Gastrocnemius medialis (tissue), 4 donors: ENCODE measurements around the gene CHAF1B. TPM values are rescaled to one million over a fixed set of nuclear protein-coding genes. Genes with fewer than 3 reads are reported as not detected.

Experiments
- ATAC-seq, 2 donors: fragments of 150-250 bp; one replicate each; pipeline ENCODE4 v1.9.1; 2016
- DNase-seq, 2 donors: peaks; one replicate each; pipeline ENCODE4 v3.0.0-alpha.2; 2019
- H3K27ac ChIP-seq, 4 donors: fragments of 200-600 bp; sonication (generic); 1 replicate in 1 of 4; 2 replicates in 3 of 4; pipeline ENCODE4 v1.5.1; 2016 to 2018; ENCODE audit warnings: mild to moderate bottlenecking in 2 of 4, moderate library complexity in 1 of 4
- H3K27me3 ChIP-seq, 3 donors: fragments of 200-600 bp; sonication (generic) in 2 of 3; 1 replicate in 1 of 3; 2 replicates in 2 of 3; pipeline versions ENCODE4 v1.5.1 to v1.6.0; 2016 to 2019; ENCODE audit warnings: mild to moderate bottlenecking in 1 of 3, moderate library complexity in 1 of 3
- H3K36me3 ChIP-seq, 2 donors: fragments of 200-600 bp; sonication (generic) in 1 of 2; one replicate each; pipeline ENCODE4 v1.5.1; 2017 to 2018
- H3K4me1 ChIP-seq, 2 donors: fragments of 200-600 bp; sonication (generic) in 1 of 2; one replicate each; pipeline ENCODE4 v1.5.1; 2016 to 2017; ENCODE audit warnings: mild to moderate bottlenecking in 2 of 2
- H3K4me3 ChIP-seq, 4 donors: fragments of 200-600 bp; sonication (generic) in 3 of 4; 1 replicate in 1 of 4; 2 replicates in 3 of 4; pipeline ENCODE4 v1.5.1; 2016 to 2019; ENCODE audit warnings: mild to moderate bottlenecking in 2 of 4
- H3K9me3 ChIP-seq, 3 donors: fragments of 200-600 bp; sonication (generic) in 2 of 3; 1 replicate in 1 of 3; 2 replicates in 2 of 3; pipeline ENCODE4 v1.5.1; 2016 to 2019
- POLR2A ChIP-seq, 2 donors: fragments of 450-650 bp; IDR thresholded peaks; one replicate each; pipeline ENCODE4 v1.6.1; 2017; ENCODE audit warnings: antibody characterized with exemption in 2 of 2, mild to moderate bottlenecking in 2 of 2, moderate library complexity in 2 of 2
- in situ Hi-C, 4 donors: fragments of 200-750 bp; cut with MboI; loops; one replicate each; pipeline versions ENCODE4 v1.15.0 to v1.8.0; 2017; ENCODE audit warnings: low sequenced_read_pairs in 4 of 4
- intact Hi-C: fragments of 100-400 bp; cut with DNase I; formaldehyde crosslinking; loops from one replicate; pipeline ENCODE4 v1.15.1; 2023; ENCODE audit warnings: low total_unique reads
- total RNA-seq, 4 donors: library from RNA; depleted of rRNA; stranded (reverse); fragments of >200 nt; gene quantifications; one replicate each; pipeline versions ENCODE4 v1.1.0 to v1.2.3, GENCODE V29; 2016
- TF ChIP-seq, protein P1 (sequence below), 5 experiments: fragments of 450-650 bp in 3 of 5; fragments of 200-600 bp in 2 of 5; sonication (generic) in 2 of 5; IDR thresholded peaks in 4 of 5; conservative IDR thresholded peaks in 1 of 5; 1 replicate in 4 of 5; 2 replicates in 1 of 5; pipeline ENCODE4 v1.5.1; 2016 to 2019; ENCODE audit warnings: antibody characterized with exemption in 5 of 5, mild to moderate bottlenecking in 3 of 5, moderate library complexity in 3 of 5

The CHAF1B gene
- total RNA-seq, 4 donors from 2014 or later = 2.5 to 20.2 (median 7.4) TPM

DNA sequence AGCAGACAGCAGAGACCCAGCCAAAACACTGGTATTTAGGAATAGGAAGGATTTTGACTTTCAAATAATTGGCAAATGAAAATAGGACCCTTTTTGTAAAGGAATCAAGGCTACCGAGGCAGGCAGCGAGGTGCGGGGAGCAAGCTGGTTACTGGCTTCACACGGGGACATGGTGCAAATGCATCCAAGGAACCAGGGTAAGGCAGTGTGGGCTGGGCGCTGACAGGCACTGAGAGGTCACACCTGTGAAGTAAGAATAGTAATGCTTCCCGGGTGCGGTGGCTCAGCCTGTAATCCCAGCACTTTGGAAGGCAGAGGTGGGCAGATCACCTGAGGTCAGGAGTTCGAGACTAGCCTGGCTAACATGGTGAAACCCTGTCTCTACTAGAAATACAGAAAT is 15.5 kb downstream of the CHAF1B start:
- no peak for TF ChIP-seq POLR2A (IDR thresholded peaks at IDR 0.05)
- TF ChIP-seq, protein P1, sequence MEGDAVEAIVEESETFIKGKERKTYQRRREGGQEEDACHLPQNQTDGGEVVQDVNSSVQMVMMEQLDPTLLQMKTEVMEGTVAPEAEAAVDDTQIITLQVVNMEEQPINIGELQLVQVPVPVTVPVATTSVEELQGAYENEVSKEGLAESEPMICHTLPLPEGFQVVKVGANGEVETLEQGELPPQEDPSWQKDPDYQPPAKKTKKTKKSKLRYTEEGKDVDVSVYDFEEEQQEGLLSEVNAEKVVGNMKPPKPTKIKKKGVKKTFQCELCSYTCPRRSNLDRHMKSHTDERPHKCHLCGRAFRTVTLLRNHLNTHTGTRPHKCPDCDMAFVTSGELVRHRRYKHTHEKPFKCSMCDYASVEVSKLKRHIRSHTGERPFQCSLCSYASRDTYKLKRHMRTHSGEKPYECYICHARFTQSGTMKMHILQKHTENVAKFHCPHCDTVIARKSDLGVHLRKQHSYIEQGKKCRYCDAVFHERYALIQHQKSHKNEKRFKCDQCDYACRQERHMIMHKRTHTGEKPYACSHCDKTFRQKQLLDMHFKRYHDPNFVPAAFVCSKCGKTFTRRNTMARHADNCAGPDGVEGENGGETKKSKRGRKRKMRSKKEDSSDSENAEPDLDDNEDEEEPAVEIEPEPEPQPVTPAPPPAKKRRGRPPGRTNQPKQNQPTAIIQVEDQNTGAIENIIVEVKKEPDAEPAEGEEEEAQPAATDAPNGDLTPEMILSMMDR (IDR thresholded peaks at IDR 0.05 in 4 of 5, conservative IDR thresholded peaks at IDR 0.05 in 1 of 5) = no peak
- H3K27me3 ChIP-seq = no peaks in the 10 kb centered on the region
- H3K4me1 ChIP-seq = peaks cover 11 to 17% of the 10 kb centered on the region in 2 donors
- ATAC-seq (no peak), DNase-seq (peak in 1 of 2 donors; percentile 14)
- no peak overlapping the region for H3K4me3 ChIP-seq
- H3K36me3 ChIP-seq = peaks cover 0 to 10% of the 10 kb centered on the region in 2 donors
- no peaks in the 10 kb centered on the region for H3K9me3 ChIP-seq
- H3K27ac ChIP-seq = peak overlapping the region in 1 of 4 donors; percentile 3
- intact Hi-C loops (no loop called here), in situ Hi-C loops (loop anchor here in 2 of 4 donors (25.0 kb wide), 1 partner anchor 187 kb away; no protein-coding TSS in a partner anchor)

DNA sequence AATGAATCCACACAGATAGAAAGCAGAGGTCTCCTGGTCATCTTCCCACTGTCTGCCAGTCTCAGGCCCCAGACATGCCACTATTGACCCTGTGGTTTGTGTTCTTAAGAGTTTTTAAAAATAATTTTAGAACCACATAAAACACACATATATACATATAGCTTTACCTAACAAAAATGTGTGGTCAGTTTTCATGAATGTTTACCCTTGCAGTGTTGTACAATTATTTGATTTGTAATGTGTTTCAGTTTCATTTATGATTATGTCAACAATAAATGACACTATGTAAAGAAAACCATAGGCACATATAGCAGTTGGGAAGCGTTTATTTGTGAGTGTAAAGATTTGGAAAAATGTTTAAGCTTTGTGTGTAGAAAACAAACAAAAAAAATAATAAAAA is 17.1 kb downstream of the CHAF1B start:
- Histone ChIP-seq H3K9me3 (no peaks in the 10 kb centered on the region), H3K27me3 (no peaks in the 10 kb centered on the region), H3K27ac (no peak overlapping the region), H3K36me3 (peaks cover 0 to 10% of the 10 kb centered on the region in 2 donors), H3K4me1 (peaks cover 0 to 1% of the 10 kb centered on the region in 2 donors), H3K4me3 (no peak overlapping the region)
- intact Hi-C loops (no loop called here), in situ Hi-C loops (loop anchor here in 2 of 4 donors (25.0 kb wide), 1 partner anchor 185 kb away; no protein-coding TSS in a partner anchor)
- DNase-seq = no peak
- no peak for ATAC-seq
- TF ChIP-seq, protein P1 (IDR thresholded peaks at IDR 0.05 in 4 of 5, conservative IDR thresholded peaks at IDR 0.05 in 1 of 5) = no peak
- TF ChIP-seq POLR2A (IDR thresholded peaks at IDR 0.05) = no peak

DNA sequence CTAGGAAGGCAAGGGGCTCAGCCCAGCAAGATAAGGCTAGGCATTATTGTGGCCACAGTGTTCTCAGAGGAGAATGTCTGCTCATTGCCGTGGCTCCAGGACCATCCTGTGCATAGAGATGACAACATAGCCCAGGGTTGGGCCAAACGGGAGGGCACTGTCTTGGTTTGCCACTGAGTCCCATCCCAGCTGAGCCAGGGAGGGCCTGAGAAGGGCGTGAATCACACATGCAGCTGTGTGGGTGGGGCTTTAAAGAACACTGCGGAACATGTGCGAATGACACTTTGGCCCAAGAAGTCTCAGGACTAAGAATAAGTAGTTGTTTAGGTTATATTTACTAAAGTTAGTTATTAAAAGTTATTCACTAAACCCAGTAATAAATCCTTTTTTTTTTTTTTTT is 18.5 kb downstream of the CHAF1B start:
- Histone ChIP-seq H3K9me3 (no peaks in the 10 kb centered on the region), H3K36me3 (peaks cover 0 to 10% of the 10 kb centered on the region in 2 donors), H3K4me1 (no peaks in the 10 kb centered on the region), H3K4me3 (no peak overlapping the region), H3K27me3 (no peaks in the 10 kb centered on the region), H3K27ac (no peak overlapping the region)
- DNase-seq (no peak), ATAC-seq (no peak)
- in situ Hi-C loops = loop anchor here in 2 of 4 donors (25.0 kb wide), 1 partner anchor 184 kb away; no protein-coding TSS in a partner anchor
- TF ChIP-seq, protein P1 (IDR thresholded peaks at IDR 0.05 in 4 of 5, conservative IDR thresholded peaks at IDR 0.05 in 1 of 5) = no peak
- no peak for TF ChIP-seq POLR2A (IDR thresholded peaks at IDR 0.05)
- intact Hi-C loops = no loop called here

DNA sequence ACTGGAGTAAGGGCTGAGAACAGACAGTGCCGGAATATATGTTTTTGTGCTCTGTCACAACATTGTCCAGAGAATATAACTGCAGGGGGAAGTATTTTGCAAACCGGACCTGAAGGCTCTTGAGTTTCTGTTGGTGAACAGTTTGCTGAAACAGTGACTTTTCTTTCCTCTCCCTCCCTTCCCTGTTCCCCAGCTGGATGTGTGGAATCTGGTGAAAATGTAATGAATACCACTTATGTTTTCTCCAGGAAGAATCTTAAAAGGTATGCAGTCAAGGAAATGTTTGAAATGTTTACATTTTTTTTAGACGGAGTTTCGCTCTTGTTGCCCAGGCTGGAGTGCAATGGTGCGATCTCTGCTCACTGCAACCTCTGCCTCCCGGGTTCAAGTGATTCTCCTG is 23.4 kb downstream of the CHAF1B start:
- peaks cover 0 to 30% of the 10 kb centered on the region in 2 donors for H3K36me3 ChIP-seq
- no peak for ATAC-seq
- TF ChIP-seq POLR2A (IDR thresholded peaks at IDR 0.05) = no peak
- TF ChIP-seq, protein P1 (IDR thresholded peaks at IDR 0.05 in 4 of 5, conservative IDR thresholded peaks at IDR 0.05 in 1 of 5) = no peak
- H3K9me3 ChIP-seq = no peaks in the 10 kb centered on the region
- in situ Hi-C loops = loop anchor here in 2 of 4 donors (25.0 kb wide), 1 partner anchor 179 kb away; no protein-coding TSS in a partner anchor
- H3K4me1 ChIP-seq = no peaks in the 10 kb centered on the region
- no peaks in the 10 kb centered on the region for H3K27me3 ChIP-seq
- no peak for DNase-seq
- no peak overlapping the region for H3K4me3 ChIP-seq
- intact Hi-C loops = no loop called here
- H3K27ac ChIP-seq = peak overlapping the region in 1 of 4 donors; percentile 27

DNA sequence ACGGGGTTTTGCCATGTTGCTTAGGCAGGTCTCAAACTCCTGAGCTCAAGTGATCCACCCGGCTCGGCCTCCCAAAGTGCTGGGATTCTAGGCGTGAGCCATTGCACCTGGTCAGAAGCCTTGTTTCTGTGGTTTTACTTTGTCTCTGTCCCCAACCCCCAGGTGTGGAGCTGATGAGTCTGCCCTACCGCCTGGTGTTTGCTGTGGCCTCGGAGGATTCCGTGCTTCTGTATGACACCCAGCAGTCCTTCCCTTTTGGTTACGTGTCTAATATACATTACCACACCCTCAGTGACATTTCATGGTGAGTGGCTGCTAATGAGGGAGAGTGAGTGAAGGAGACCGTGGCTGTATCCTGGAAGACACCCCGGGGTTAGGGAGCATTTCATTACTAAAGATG is 26.1 kb downstream of the CHAF1B start:
- Histone ChIP-seq H3K36me3 (peaks cover 0 to 46% of the 10 kb centered on the region in 2 donors), H3K9me3 (no peaks in the 10 kb centered on the region), H3K4me3 (no peak overlapping the region), H3K27me3 (no peaks in the 10 kb centered on the region), H3K4me1 (no peaks in the 10 kb centered on the region), H3K27ac (no peak overlapping the region)
- TF ChIP-seq, protein P1 (IDR thresholded peaks at IDR 0.05 in 4 of 5, conservative IDR thresholded peaks at IDR 0.05 in 1 of 5) = no peak
- TF ChIP-seq POLR2A (IDR thresholded peaks at IDR 0.05) = no peak
- DNase-seq (no peak), ATAC-seq (no peak)
- intact Hi-C loops = no loop called here
- in situ Hi-C loops = loop anchor here in 2 of 4 donors (25.0 kb wide), 1 partner anchor 176 kb away; no protein-coding TSS in a partner anchor
